Tibial nerve (tissue), 4 donors: ENCODE measurements around the gene GRID1. TPM values are rescaled to one million over a fixed set of nuclear protein-coding genes. Genes with fewer than 3 reads are reported as not detected.

Experiments
- DNase-seq, 2 donors: peaks; one replicate each; pipeline ENCODE4 v3.0.0-alpha.2; 2019; ENCODE audit warnings: low spot score in 2 of 2
- H3K27ac ChIP-seq, 4 donors: fragments of 200-600 bp; sonication (generic) in 3 of 4; one replicate each; pipeline ENCODE4 v1.5.1; 2017 to 2019; ENCODE audit warnings: mild to moderate bottlenecking in 1 of 4
- H3K27me3 ChIP-seq, 2 donors: fragments of 200-600 bp; sonication (generic) in 1 of 2; one replicate each; pipeline versions ENCODE4 v1.5.1 to v1.6.0; 2017 to 2019
- H3K36me3 ChIP-seq, 3 donors: fragments of 200-600 bp; sonication (generic); one replicate each; pipeline ENCODE4 v1.5.1; 2018 to 2019
- H3K4me1 ChIP-seq, 4 donors: fragments of 200-600 bp; sonication (generic) in 3 of 4; one replicate each; pipeline ENCODE4 v1.5.1; 2017 to 2019
- H3K4me3 ChIP-seq, 4 donors: fragments of 200-600 bp; sonication (generic) in 3 of 4; one replicate each; pipeline ENCODE4 v1.5.1; 2017 to 2019; ENCODE audit warnings: mild to moderate bottlenecking in 1 of 4, moderate library complexity in 1 of 4
- H3K9me3 ChIP-seq, 4 donors: fragments of 200-600 bp; sonication (generic) in 3 of 4; one replicate each; pipeline ENCODE4 v1.5.1; 2017 to 2019
- CTCF ChIP-seq, 5 experiments: fragments of 200-600 bp in 3 of 5; fragments of 450-650 bp in 2 of 5; sonication (generic) in 3 of 5; IDR thresholded peaks; one replicate each; pipeline ENCODE4 v1.5.1; 2016 to 2019; ENCODE audit warnings: antibody characterized with exemption in 5 of 5, mild to moderate bottlenecking in 3 of 5, moderate library complexity in 2 of 5
- EP300 ChIP-seq, 2 donors: sonication (generic); formaldehyde crosslinking; IDR thresholded peaks; one replicate each; pipeline ENCODE4 v1.6.1; 2017; ENCODE audit warnings: antibody characterized with exemption in 2 of 2, mild to moderate bottlenecking in 1 of 2
- POLR2A ChIP-seq, 2 donors: fragments of 450-650 bp; IDR thresholded peaks; one replicate each; pipeline ENCODE4 v1.6.1; 2017; ENCODE audit warnings: antibody characterized with exemption in 2 of 2, mild to moderate bottlenecking in 2 of 2, moderate library complexity in 2 of 2
- WGBS, 2 donors: methylation state at CpG; one replicate each; pipeline ENCODE4 v1.1.5; 2018; 5-methylcytosine and 5-hydroxymethylcytosine counted together
- total RNA-seq, 4 donors: library from RNA; depleted of rRNA; stranded (reverse); fragments of >200 nt; gene quantifications; one replicate each; pipeline ENCODE4 v1.1.0, GENCODE V29; 2016

Gene GRID1
- total RNA-seq, 4 donors from 2014 or later, result 7.7 to 16.3 (median 10.5) TPM

- TF ChIP-seq EP300 (IDR thresholded peaks at IDR 0.05), result no peak
- no peak for TF ChIP-seq POLR2A (IDR thresholded peaks at IDR 0.05)
- no peak for TF ChIP-seq CTCF (IDR thresholded peaks at IDR 0.05)
- WGBS, 2 donors, result 65% methylated on average over 9 to 10 of the region's 10 CpGs
- Histone ChIP-seq H3K27ac (no peak overlapping the region), H3K36me3 (no peaks in the 10 kb centered on the region), H3K9me3 (no peaks in the 10 kb centered on the region), H3K27me3 (no peaks in the 10 kb centered on the region), H3K4me3 (no peak overlapping the region), H3K4me1 (peaks cover 0 to under 1% (median 0%) of the 10 kb centered on the region in 4 donors)
- DNase-seq, result no peak
Measured at GRCh38 chr10:85786401-85786899, 580.1 kb downstream of the GRID1 start.

- DNase-seq, result no peak
- H3K9me3 ChIP-seq, result no peaks in the 10 kb centered on the region
- H3K36me3 ChIP-seq, result no peaks in the 10 kb centered on the region
- no peaks in the 10 kb centered on the region for H3K4me1 ChIP-seq
- no peak overlapping the region for H3K4me3 ChIP-seq
- WGBS, 2 donors, result 74 to 86% methylated on average over 5 of the region's 5 CpGs
- TF ChIP-seq POLR2A (IDR thresholded peaks at IDR 0.05), result no peak
- no peak for TF ChIP-seq CTCF (IDR thresholded peaks at IDR 0.05)
- no peak for TF ChIP-seq EP300 (IDR thresholded peaks at IDR 0.05)
- no peaks in the 10 kb centered on the region for H3K27me3 ChIP-seq
- H3K27ac ChIP-seq, result no peak overlapping the region
Measured at GRCh38 chr10:85784792-85785191, 581.8 kb downstream of the GRID1 start.

- Histone ChIP-seq H3K4me3 (no peak overlapping the region), H3K4me1 (no peaks in the 10 kb centered on the region), H3K27ac (no peak overlapping the region), H3K36me3 (no peaks in the 10 kb centered on the region), H3K27me3 (no peaks in the 10 kb centered on the region), H3K9me3 (no peaks in the 10 kb centered on the region)
- TF ChIP-seq POLR2A (IDR thresholded peaks at IDR 0.05) (no peak), CTCF (IDR thresholded peaks at IDR 0.05) (no peak), EP300 (IDR thresholded peaks at IDR 0.05) (no peak)
- 76 to 80% methylated on average over 2 of the region's 2 CpGs for WGBS, 2 donors
- DNase-seq, result no peak
Measured at GRCh38 chr10:85781404-85781803, 585.2 kb downstream of the GRID1 start.

- Histone ChIP-seq H3K4me1 (no peaks in the 10 kb centered on the region), H3K9me3 (peaks cover 0 to 2% (median 0%) of the 10 kb centered on the region in 4 donors), H3K36me3 (no peaks in the 10 kb centered on the region), H3K27me3 (no peaks in the 10 kb centered on the region), H3K27ac (no peak overlapping the region), H3K4me3 (no peak overlapping the region)
- no peak for TF ChIP-seq EP300 (IDR thresholded peaks at IDR 0.05)
- no peak for TF ChIP-seq CTCF (IDR thresholded peaks at IDR 0.05)
- no peak for TF ChIP-seq POLR2A (IDR thresholded peaks at IDR 0.05)
- 76 to 78% methylated on average over 2 of the region's 2 CpGs for WGBS, 2 donors
- DNase-seq, result no peak
Measured at GRCh38 chr10:85778074-85778473, 588.5 kb downstream of the GRID1 start.

GRCh38 chr10:85767891-85768290 is 598.7 kb downstream of the GRID1 start:
- no peak for DNase-seq
- peaks cover 0 to 11% (median 0%) of the 10 kb centered on the region in 4 donors for H3K9me3 ChIP-seq
- no peak overlapping the region for H3K27ac ChIP-seq
- TF ChIP-seq CTCF (IDR thresholded peaks at IDR 0.05), result no peak
- no peak for TF ChIP-seq EP300 (IDR thresholded peaks at IDR 0.05)
- no peak for TF ChIP-seq POLR2A (IDR thresholded peaks at IDR 0.05)
- no peaks in the 10 kb centered on the region for H3K27me3 ChIP-seq
- peaks cover 0 to 9% (median 0%) of the 10 kb centered on the region in 4 donors for H3K4me1 ChIP-seq
- WGBS, 2 donors, result 37 to 40% methylated on average over 2 of the region's 2 CpGs
- no peak overlapping the region for H3K4me3 ChIP-seq
- no peaks in the 10 kb centered on the region for H3K36me3 ChIP-seq
